ENCODE results near the gene MAP3K15.
"Not testable (repeated sequence)": the region's sequence is repeated elsewhere in the genome, so short reads cannot be mapped to it uniquely, and the experiment has no call there.

Gene MAP3K15

DNA sequence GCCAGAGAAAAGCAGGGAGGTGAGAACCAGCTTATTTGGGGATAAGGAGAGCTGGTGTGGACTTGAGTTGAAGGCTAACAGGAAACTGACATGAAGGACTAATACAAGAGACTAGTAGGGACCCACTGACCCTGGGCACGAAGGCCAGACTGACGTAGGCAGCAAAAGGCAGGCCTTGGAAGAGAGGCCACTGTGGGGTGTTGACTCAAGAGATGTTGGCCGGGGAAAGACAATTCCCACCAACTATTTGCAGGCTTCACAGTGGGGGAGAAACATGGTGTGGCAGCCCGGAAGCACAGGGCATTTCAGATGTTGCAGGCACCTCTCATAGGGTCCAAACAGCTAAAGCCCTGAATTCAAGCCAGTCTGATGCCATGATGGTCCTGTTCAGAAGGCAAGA, 24.4 kb upstream of the MAP3K15 start:
- no peak for DNase-seq

DNA sequence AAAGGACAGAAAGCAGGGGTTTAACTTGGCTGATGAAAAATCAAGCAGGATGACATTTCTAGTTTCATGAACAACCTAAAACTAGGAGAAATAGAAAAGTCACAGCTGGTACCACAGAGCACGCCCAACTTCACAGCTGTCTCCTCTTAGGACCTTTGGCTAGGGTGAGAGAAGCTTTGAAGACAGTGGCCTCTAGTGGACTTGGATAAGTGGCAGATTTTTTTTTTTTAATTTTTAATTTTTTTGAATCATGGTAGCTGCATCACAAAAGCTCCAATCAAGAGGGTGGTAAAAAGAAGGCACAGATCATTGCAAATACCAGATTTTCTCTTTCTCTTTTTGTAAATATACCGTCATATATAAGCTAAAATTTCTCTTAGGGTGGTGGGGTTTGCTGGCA, 20.2 kb upstream of the MAP3K15 start:
- peak; percentile 38 to 70 for DNase-seq

GRCh38 chrX:19532709-19533108, 17.4 kb upstream of the MAP3K15 start:
- no peak for DNase-seq

- DNase-seq, result no peak
Observed at GRCh38 chrX:19517965-19518364, 2.7 kb upstream of the MAP3K15 start.

DNA sequence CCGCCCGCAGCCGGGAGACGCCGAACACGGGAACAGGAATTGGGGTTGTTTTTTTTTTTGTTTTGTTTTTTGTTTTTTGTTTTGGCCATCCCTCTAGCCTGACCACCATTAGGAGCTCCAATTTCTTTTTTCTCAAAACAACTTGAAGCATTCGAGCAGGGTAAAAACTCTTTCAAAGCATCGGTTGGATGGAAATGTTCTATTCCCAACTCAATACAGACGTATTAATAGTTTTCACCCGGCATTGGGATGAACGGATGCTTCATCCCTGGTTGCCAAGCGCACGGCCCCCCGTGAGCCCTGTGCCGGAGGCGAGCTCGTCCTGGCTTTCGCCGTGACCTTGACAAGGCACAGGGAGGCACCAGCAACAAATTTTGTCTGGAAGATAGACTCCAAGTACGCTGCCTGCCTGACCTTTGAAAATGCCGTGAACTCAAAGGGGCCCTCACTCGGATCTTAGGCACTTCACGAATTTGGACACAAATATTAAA, 352 bp upstream of the MAP3K15 start:
- peak in 1 of 2 experiments; percentile 16 for DNase-seq

GRCh38 chrX:19513383-19513782, 1.9 kb downstream of the MAP3K15 start:
- DNase-seq, result peak; percentile 57 to 83

GRCh38 chrX:19512961-19513360, 2.3 kb downstream of the MAP3K15 start:
- no peak for DNase-seq

DNA sequence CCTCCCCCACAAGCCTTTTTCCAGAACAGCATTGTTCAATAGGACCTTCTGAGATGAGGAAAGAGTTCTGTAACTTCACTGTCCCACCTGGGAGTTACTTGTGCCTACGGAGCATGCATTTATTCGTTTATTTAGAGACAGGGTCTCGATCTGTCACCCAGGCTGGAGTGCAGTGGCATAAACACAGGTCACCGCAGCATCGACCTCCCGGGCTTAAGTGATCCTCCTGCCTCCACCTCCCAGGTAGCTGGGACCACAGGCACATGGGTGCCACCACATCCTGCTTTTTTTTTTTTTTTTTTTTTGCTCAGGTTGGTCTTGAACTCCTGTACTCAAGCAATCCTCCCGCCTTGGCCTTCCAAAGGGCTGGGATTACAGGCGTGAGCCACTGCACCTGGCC, 2.9 kb downstream of the MAP3K15 start:
- no peak for DNase-seq

GRCh38 chrX:19511796-19512195, 3.5 kb downstream of the MAP3K15 start:
- not testable (repeated sequence) for DNase-seq

GRCh38 chrX:19496711-19497110, 18.6 kb downstream of the MAP3K15 start:
- no peak for DNase-seq

- no peak for DNase-seq
Observed at GRCh38 chrX:19487520-19488200, 27.6 kb downstream of the MAP3K15 start.

DNA sequence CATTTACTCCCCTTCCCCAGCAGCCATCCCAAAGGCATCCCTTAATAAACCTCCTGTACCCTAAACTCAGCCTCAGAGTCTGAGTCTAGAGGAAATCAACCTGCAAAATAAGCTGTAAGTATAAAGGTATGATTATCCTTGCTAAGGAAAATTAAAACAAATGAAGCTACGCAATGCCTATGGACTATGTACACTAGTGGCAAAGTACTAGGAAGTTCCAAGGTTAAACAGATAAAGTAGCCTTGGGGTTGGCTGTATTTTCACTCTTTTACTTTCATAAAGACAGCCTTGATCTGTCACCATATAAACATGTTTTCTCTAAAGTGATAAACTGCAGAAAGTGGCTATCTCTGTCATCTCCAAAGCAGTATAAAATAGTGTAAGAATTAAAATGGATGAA, 35.9 kb downstream of the MAP3K15 start:
- no peak for DNase-seq

DNA sequence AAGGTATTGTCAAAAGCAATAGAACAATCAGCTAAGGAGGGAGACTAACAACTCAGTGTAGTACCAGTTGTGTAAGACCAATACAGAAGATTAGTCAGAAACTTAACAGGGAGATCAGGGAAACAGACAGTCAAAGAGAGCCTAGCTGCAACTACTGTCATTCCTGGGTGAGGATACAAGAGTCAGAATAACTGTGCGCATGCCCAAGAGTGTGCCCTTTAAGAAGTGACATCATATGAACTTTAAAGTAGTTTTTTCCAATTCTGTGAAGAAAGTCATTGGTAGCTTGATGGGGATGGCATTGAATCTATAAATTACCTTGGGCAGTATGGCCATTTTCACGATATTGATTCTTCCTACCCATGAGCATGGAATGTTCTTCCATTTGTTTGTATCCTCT, 46.9 kb downstream of the MAP3K15 start:
- not testable (repeated sequence) for DNase-seq

- DNase-seq, result no peak
Observed at GRCh38 chrX:19462879-19463278, 52.4 kb downstream of the MAP3K15 start.

GRCh38 chrX:19462231-19462630, 53.1 kb downstream of the MAP3K15 start:
- DNase-seq, result no peak

DNA sequence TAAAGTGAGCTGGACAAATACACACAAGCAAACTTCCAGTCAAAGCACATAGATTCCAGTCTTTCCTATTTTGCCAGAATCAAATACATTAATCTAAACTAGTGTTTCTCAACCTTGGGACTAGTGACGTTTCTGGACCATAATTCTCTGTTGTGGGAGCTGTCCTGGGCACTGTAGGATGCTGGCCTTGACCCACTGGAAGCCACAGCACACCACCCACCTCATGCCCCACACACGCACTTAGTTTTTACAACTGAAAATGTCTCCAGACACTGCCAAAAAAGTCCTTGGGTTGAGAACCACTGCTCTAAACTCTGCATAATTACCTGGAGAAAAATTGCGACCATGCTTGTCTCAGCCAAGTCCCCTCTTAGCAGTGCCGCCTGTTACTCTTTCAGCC, 57.6 kb downstream of the MAP3K15 start:
- no peak for DNase-seq

GRCh38 chrX:19448077-19448476, 67.2 kb downstream of the MAP3K15 start:
- no peak for DNase-seq

- DNase-seq, result no peak
Observed at GRCh38 chrX:19446397-19446796, 68.9 kb downstream of the MAP3K15 start.

GRCh38 chrX:19445772-19446171, 69.5 kb downstream of the MAP3K15 start:
- DNase-seq, result not testable (repeated sequence)

GRCh38 chrX:19443869-19444526, 71.3 kb downstream of the MAP3K15 start:
- no peak for DNase-seq

DNA sequence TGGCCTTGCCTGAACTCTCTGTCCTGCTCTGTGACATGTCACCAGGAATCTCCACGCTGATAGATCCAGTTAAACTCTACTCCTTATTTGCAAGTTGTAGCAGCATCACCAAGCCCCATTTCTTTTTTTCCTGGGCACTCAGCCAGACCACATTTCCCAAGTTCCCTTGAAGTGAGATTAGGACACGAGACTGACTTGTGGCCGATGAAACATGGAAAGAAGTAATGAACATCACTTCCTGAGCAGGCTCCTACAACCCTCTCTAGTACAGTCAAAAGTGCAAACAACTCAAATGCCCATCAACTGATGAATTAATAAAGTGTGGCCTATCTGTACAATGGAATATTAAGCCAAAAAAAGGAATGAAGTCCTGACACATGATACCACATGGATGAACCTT, 74.6 kb downstream of the MAP3K15 start:
- DNase-seq, result no peak

- not testable (repeated sequence) for DNase-seq
Observed at GRCh38 chrX:19422661-19423060, 92.6 kb downstream of the MAP3K15 start.

GRCh38 chrX:19410259-19410658, 105.0 kb downstream of the MAP3K15 start:
- no peak for DNase-seq

DNA sequence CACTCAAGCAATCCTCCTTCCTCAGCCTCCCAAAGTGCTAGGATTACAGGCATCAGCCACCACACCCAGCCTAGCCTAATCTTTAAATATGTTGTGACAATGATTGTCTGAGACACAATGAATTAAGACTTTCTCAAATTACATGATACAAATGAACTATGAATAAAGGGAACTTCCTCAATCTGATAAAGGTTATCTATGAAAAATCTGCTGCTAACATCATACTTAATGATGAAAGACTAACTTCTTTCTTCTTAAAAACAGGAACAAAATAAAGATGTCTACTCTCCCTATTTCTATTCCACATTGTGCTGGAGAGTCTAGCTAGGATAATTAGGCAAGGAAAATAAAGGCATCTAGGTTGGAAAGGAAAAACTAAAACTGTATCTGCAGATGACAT, 111.6 kb downstream of the MAP3K15 start:
- no peak for DNase-seq

- DNase-seq, result no peak
Observed at GRCh38 chrX:19392703-19393102, 122.6 kb downstream of the MAP3K15 start.
